Panc1 (cell line): ENCODE data around the gene CEP68. TPM values are rescaled to one million over a fixed set of nuclear protein-coding genes. Genes with fewer than 3 reads are reported as not detected.

Source experiments
- ATAC-seq: fragments of 200-7000 bp; cut with Tn5 transposase; 2 replicates; pipeline ENCODE4 v1.9.1; 2020; ENCODE audit warnings: mild to moderate bottlenecking, moderate library complexity
- BruUV-seq: library from RNA; stranded (reverse); fragments of 400-500 nt; replicated peaks from 2 replicates; lab custom pipeline; 2021; lab: Mats Ljungman, UMichigan
- CTCF ChIA-PET: fragments of 300-600 bp; sonication (Branson Sonifier 250); formaldehyde crosslinking; loops from one replicate; lab custom pipeline; 2022; ENCODE audit warnings: antibody characterized with exemption; lab: Charles Lee
- POLR2A ChIA-PET: fragments of 300-600 bp; sonication (Branson Sonifier 250); formaldehyde crosslinking; loops from one replicate; lab custom pipeline; 2022; ENCODE audit warnings: antibody characterized with exemption; lab: Charles Lee
- DNase-seq: peaks from one replicate; pipeline ENCODE4 v3.0.0-alpha.2; 2010; ENCODE audit warnings: low read depth, low spot score
- H3K27ac ChIP-seq: 2 replicates; pipeline ENCODE4 v1.5.1; 2011; ENCODE audit warnings: mild to moderate bottlenecking, low read length, inconsistent platforms
- H3K27me3 ChIP-seq: fragments of 200-500 bp; sonication (Bioruptor generic); 2 replicates; pipeline ENCODE4 v1.6.0; 2014; ENCODE audit warnings: low read length, inconsistent platforms; ENCODE audit not compliant: control insufficient read depth, insufficient read depth
- H3K36me3 ChIP-seq: fragments of 200-500 bp; sonication (Bioruptor generic); 2 replicates; pipeline ENCODE4 v1.5.1; 2014; ENCODE audit warnings: inconsistent platforms, mild to moderate bottlenecking, low read length, moderate library complexity; ENCODE audit not compliant: control insufficient read depth, insufficient read depth
- H3K4me1 ChIP-seq: 2 replicates; pipeline ENCODE4 v1.5.1; 2011; ENCODE audit warnings: inconsistent platforms, mild to moderate bottlenecking, low read length, moderate library complexity; ENCODE audit not compliant: control insufficient read depth, insufficient read depth
- H3K4me3 ChIP-seq, 2 experiments: 2 replicates each; pipeline ENCODE4 v1.5.1; 2011 to 2012; ENCODE audit warnings: low read depth in 2 of 2, low read length in 2 of 2, mild to moderate bottlenecking in 2 of 2, inconsistent platforms in 1 of 2, moderate library complexity in 1 of 2
- H3K9me3 ChIP-seq: fragments of 200-500 bp; sonication (Bioruptor generic); 2 replicates; pipeline ENCODE4 v1.5.1; 2014; ENCODE audit warnings: low read depth, mild to moderate bottlenecking, inconsistent platforms, low read length, moderate library complexity; ENCODE audit not compliant: control insufficient read depth, insufficient read depth
- POLR2AphosphoS5 ChIP-seq: IDR thresholded peaks from 2 replicates; pipeline ENCODE4 v1.6.1; 2012; ENCODE audit warnings: mild to moderate bottlenecking, low read depth, low read length, moderate library complexity
- SIN3A ChIP-seq: IDR thresholded peaks from 2 replicates; pipeline ENCODE4 v1.6.1; 2012; ENCODE audit warnings: low read depth, mild to moderate bottlenecking, low read length, moderate library complexity, borderline replicate concordance; ENCODE audit not compliant: insufficient read depth
- TCF7L2 ChIP-seq: IDR thresholded peaks from 2 replicates; pipeline ENCODE4 v1.6.1; 2011; ENCODE audit warnings: mild to moderate bottlenecking, low read depth, low read length, inconsistent platforms
- in situ Hi-C: cut with HindIII; loops from 2 replicates; pipeline ENCODE4 v1.10.0; 2016; ENCODE audit warnings: low sequenced_read_pairs, low pct_unique_long_range_greater_than_20kb
- intact Hi-C: fragments of 100-400 bp; cut with micrococcal nuclease; formaldehyde crosslinking; loops from one replicate; pipeline ENCODE4 v1.10.0; 2022; ENCODE audit not compliant: unreplicated experiment
- total RNA-seq: library from RNA; stranded (reverse); gene quantifications from one replicate; pipeline ENCODE4 v1.2.1, GENCODE V29; 2021; ENCODE audit not compliant: unreplicated experiment
- TF ChIP-seq, protein P1 (sequence below): fragments of 450-650 bp; IDR thresholded peaks from 2 replicates; pipeline ENCODE4 v1.5.1; 2017; ENCODE audit warnings: mild to moderate bottlenecking
- TF ChIP-seq, protein P2 (sequence below), 2 experiments: IDR thresholded peaks; 2 replicates each; pipeline ENCODE4 v1.6.1; 2011 to 2012; ENCODE audit warnings: low read depth in 2 of 2, control low read depth in 1 of 2, low read length in 1 of 2, mild to moderate bottlenecking in 1 of 2, moderate library complexity in 1 of 2; ENCODE audit not compliant: insufficient read depth in 1 of 2

CEP68 gene
- total RNA-seq, 1 experiment from 2014 or later = 13.3 TPM

DNA sequence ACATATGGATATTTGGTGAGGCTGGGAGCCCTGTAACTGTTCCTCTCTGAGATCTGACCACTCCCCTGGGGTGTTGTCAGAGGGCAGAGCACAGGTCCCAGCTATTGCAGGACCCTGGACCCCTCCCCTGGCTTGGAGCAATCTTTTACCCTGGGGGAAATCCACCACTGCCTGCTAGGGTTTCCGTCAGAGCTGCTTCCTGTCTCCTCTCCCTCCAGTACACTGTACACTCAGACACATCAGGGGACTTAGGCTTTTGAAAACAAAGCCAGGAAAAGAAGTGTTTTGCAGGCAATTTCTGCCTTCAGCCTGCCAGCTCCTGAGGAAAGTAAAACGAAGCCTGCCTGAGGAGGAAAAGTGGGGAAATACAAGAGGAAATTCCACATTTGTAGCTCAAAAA lies 13.2 kb upstream of the CEP68 start:
- Histone ChIP-seq H3K36me3 (no peaks in the 10 kb centered on the region), H3K4me3 (no peak overlapping the region), H3K27ac (no peak overlapping the region), H3K4me1 (no peaks in the 10 kb centered on the region), H3K27me3 (no peaks in the 10 kb centered on the region), H3K9me3 (no peaks in the 10 kb centered on the region; the same call in 1 of the 2 replicates)
- no peak for ATAC-seq
- no peak for DNase-seq
- no TSS peak for BruUV-seq
- in situ Hi-C loops = no loop called here
- no peak for TF ChIP-seq POLR2AphosphoS5
- no peak for TF ChIP-seq TCF7L2
- TF ChIP-seq, protein P1, sequence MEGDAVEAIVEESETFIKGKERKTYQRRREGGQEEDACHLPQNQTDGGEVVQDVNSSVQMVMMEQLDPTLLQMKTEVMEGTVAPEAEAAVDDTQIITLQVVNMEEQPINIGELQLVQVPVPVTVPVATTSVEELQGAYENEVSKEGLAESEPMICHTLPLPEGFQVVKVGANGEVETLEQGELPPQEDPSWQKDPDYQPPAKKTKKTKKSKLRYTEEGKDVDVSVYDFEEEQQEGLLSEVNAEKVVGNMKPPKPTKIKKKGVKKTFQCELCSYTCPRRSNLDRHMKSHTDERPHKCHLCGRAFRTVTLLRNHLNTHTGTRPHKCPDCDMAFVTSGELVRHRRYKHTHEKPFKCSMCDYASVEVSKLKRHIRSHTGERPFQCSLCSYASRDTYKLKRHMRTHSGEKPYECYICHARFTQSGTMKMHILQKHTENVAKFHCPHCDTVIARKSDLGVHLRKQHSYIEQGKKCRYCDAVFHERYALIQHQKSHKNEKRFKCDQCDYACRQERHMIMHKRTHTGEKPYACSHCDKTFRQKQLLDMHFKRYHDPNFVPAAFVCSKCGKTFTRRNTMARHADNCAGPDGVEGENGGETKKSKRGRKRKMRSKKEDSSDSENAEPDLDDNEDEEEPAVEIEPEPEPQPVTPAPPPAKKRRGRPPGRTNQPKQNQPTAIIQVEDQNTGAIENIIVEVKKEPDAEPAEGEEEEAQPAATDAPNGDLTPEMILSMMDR = no peak
- TF ChIP-seq, protein P2, sequence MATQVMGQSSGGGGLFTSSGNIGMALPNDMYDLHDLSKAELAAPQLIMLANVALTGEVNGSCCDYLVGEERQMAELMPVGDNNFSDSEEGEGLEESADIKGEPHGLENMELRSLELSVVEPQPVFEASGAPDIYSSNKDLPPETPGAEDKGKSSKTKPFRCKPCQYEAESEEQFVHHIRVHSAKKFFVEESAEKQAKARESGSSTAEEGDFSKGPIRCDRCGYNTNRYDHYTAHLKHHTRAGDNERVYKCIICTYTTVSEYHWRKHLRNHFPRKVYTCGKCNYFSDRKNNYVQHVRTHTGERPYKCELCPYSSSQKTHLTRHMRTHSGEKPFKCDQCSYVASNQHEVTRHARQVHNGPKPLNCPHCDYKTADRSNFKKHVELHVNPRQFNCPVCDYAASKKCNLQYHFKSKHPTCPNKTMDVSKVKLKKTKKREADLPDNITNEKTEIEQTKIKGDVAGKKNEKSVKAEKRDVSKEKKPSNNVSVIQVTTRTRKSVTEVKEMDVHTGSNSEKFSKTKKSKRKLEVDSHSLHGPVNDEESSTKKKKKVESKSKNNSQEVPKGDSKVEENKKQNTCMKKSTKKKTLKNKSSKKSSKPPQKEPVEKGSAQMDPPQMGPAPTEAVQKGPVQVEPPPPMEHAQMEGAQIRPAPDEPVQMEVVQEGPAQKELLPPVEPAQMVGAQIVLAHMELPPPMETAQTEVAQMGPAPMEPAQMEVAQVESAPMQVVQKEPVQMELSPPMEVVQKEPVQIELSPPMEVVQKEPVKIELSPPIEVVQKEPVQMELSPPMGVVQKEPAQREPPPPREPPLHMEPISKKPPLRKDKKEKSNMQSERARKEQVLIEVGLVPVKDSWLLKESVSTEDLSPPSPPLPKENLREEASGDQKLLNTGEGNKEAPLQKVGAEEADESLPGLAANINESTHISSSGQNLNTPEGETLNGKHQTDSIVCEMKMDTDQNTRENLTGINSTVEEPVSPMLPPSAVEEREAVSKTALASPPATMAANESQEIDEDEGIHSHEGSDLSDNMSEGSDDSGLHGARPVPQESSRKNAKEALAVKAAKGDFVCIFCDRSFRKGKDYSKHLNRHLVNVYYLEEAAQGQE (IDR thresholded peaks at IDR 0.05; ENCODE audit: insufficient read depth in 1 of 2, low read depth in 2 of 2, low read length in 1 of 2) = no peak
- TF ChIP-seq SIN3A = no peak
- intact Hi-C loops = loop anchor here (10.0 kb wide), 1 partner anchor 532 kb away; no protein-coding TSS in a partner anchor
- CTCF ChIA-PET = interaction anchor here (1.9 kb wide), 1 partner anchor 125 kb away, joined by 5 read pairs; no protein-coding TSS in a partner anchor
- POLR2A ChIA-PET = no interaction called here

DNA sequence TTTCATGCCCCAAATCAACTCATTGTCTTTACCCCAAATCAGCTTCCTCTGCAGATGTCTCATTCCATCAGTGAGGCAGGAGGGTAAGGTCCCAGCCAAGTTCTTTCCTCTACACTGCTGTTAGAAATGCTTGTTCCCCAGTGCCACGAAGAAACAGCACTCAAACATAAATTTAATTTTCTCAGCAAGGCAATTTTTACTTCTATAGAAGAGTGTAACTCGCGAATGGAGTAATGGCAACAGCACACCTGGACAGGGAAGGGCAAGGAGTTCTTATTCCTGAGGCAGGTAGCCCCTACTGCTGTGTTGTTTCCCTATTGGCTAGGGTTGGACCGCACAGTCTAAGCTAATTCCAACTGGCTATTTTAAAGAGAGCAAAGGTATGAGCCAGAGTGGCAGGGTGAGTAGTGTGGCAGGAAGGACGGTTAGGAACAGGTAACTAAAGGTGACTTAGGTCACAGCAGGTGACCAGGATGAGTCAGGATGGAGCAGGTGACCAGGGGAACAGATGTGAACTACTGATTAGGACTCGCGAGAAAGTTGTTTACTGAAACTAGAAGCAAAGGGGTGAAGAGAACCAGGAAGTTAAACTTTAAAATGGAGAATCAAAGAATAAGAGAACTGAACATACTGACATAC lies 12.0 kb upstream of the CEP68 start:
- in situ Hi-C loops (no loop called here), intact Hi-C loops (loop anchor here (10.0 kb wide), 1 partner anchor 531 kb away; no protein-coding TSS in a partner anchor)
- Histone ChIP-seq H3K4me3 (no peak overlapping the region), H3K27me3 (no peaks in the 10 kb centered on the region), H3K36me3 (no peaks in the 10 kb centered on the region), H3K9me3 (peaks cover 4% of the 10 kb centered on the region; the same call in 1 of the 2 replicates), H3K27ac (no peak overlapping the region), H3K4me1 (no peaks in the 10 kb centered on the region)
- ChIA-PET CTCF (interaction anchor here (0.6 kb wide), 1 partner anchor 64 kb away, joined by 3 read pairs; no protein-coding TSS in a partner anchor), POLR2A (no interaction called here)
- DNase-seq (no peak), ATAC-seq (no peak)
- TF ChIP-seq POLR2AphosphoS5 = no peak
- TF ChIP-seq, protein P1 = no peak
- no peak for TF ChIP-seq SIN3A
- TF ChIP-seq, protein P2 (IDR thresholded peaks at IDR 0.05; ENCODE audit: insufficient read depth in 1 of 2, low read depth in 2 of 2, low read length in 1 of 2) = no peak
- no peak for TF ChIP-seq TCF7L2
- BruUV-seq = no TSS peak
